ENCODE results near the gene TBC1D2. TPM values are rescaled to one million over a fixed set of nuclear protein-coding genes. Genes with fewer than 3 reads are reported as not detected.

Gene TBC1D2
- total and polyA plus RNA-seq, 8 donors, result 14.4 to 107 (median 21.0) TPM

DNA sequence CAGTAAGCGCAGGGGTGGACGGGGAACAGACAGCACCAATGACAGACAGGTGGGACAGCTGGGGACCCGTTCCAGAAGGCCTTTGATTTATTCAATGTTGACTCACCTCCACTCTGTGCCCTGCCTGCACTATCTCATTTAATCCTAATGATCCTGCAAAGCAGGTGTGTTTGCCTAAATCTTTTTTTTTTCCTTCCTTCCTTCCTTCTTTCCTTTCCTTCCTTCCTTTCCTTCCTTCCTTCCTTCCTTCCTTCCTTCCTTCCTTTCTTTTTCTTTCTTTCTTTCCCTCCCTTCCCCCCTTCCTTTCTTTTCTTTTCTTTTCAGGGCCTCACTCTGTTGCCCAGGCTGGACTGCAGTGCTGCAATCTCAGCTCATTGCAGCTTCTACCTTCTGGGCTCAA lies 45.9 kb downstream of the TBC1D2 start:
- ATAC-seq (no peak), DNase-seq (no peak)
- Histone ChIP-seq H3K36me3 (peaks cover 0 to 90% of the 10 kb centered on the region in 2 donors), H3K9me3 (no peaks in the 10 kb centered on the region), H3K4me3 (no peak overlapping the region), H3K27ac (no peak overlapping the region), H3K27me3 (no peaks in the 10 kb centered on the region), H3K4me1 (peaks cover 0 to 9% of the 10 kb centered on the region in 2 donors)
- intact Hi-C loops (cut with DNase I), result loop anchor here in 1 of 2 donors (5.0 kb wide), 1 partner anchor 53 kb away; no protein-coding TSS in a partner anchor
- TF ChIP-seq, protein P1, sequence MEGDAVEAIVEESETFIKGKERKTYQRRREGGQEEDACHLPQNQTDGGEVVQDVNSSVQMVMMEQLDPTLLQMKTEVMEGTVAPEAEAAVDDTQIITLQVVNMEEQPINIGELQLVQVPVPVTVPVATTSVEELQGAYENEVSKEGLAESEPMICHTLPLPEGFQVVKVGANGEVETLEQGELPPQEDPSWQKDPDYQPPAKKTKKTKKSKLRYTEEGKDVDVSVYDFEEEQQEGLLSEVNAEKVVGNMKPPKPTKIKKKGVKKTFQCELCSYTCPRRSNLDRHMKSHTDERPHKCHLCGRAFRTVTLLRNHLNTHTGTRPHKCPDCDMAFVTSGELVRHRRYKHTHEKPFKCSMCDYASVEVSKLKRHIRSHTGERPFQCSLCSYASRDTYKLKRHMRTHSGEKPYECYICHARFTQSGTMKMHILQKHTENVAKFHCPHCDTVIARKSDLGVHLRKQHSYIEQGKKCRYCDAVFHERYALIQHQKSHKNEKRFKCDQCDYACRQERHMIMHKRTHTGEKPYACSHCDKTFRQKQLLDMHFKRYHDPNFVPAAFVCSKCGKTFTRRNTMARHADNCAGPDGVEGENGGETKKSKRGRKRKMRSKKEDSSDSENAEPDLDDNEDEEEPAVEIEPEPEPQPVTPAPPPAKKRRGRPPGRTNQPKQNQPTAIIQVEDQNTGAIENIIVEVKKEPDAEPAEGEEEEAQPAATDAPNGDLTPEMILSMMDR (IDR thresholded peaks at IDR 0.05), result no peak

DNA sequence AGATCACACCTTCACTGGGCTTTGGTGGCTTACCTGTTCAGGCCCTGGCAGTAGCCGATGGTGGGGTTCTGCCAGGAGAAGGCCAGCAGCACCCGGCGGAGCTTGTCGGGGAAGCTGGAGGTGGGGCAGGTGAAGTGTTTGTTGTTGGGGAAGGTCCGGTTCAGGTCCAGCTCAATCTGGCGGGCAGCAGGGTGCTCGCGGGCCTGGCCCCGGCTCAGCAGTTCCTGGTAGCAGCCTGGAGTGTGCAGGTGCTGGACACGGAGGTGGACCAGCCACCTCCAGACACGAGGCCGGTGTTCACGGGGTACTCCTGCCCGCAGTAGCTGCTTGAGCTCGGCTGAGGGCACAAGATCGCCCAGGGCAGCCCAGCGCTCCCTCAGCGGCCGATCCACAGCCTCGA lies 46.8 kb downstream of the TBC1D2 start:
- no peak overlapping the region for H3K27ac ChIP-seq
- intact Hi-C loops (cut with DNase I), result loop anchor here in 1 of 2 donors (5.0 kb wide), 1 partner anchor 54 kb away; no protein-coding TSS in a partner anchor
- no peaks in the 10 kb centered on the region for H3K27me3 ChIP-seq
- H3K9me3 ChIP-seq, result no peaks in the 10 kb centered on the region
- peaks cover 0 to 9% of the 10 kb centered on the region in 2 donors for H3K4me1 ChIP-seq
- TF ChIP-seq, protein P1 (IDR thresholded peaks at IDR 0.05), result no peak
- DNase-seq (peak in 1 of 4 donors; percentile 74), ATAC-seq (peak; percentile 53)
- H3K4me3 ChIP-seq, result no peak overlapping the region
- H3K36me3 ChIP-seq, result peaks cover 0 to 93% of the 10 kb centered on the region in 2 donors

DNA sequence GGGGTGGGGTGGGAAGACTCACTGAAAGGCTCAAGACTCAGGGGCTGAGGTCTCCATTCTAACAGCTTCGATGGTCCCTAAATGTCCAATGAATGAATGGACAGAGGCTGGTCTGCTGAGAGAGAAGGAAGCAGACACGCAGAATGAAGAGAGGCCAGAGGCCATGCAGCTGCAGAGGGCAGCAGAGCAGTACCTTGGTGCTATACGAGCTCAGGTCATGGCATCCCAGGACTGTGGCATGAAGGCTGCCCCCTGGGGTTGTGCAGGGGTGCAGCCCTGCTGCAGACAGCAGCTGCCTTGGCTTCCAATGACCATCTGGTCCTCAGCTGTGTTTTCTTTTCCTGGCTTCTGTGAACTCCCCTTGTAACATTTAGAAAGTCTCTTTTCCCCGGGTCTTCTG lies 47.8 kb downstream of the TBC1D2 start:
- H3K36me3 ChIP-seq, result peaks cover 0 to 93% of the 10 kb centered on the region in 2 donors
- intact Hi-C loops (cut with DNase I), result loop anchor here in 1 of 2 donors (5.0 kb wide), 1 partner anchor 55 kb away; no protein-coding TSS in a partner anchor
- H3K27me3 ChIP-seq, result no peaks in the 10 kb centered on the region
- TF ChIP-seq, protein P1 (IDR thresholded peaks at IDR 0.05), result no peak
- no peak for DNase-seq
- no peak for ATAC-seq
- H3K4me1 ChIP-seq, result peaks cover 0 to 9% of the 10 kb centered on the region in 2 donors
- no peak overlapping the region for H3K27ac ChIP-seq
- no peaks in the 10 kb centered on the region for H3K9me3 ChIP-seq
- H3K4me3 ChIP-seq, result no peak overlapping the region

- DNase-seq (no peak), ATAC-seq (no peak)
- TF ChIP-seq, protein P1 (IDR thresholded peaks at IDR 0.05), result no peak
- intact Hi-C loops (cut with DNase I), result loop anchor here in 1 of 2 donors (5.0 kb wide), 1 partner anchor 56 kb away; no protein-coding TSS in a partner anchor
- H3K27ac ChIP-seq, result peak overlapping the region in 1 of 2 donors; percentile 7
- H3K36me3 ChIP-seq, result peaks cover 0 to 93% of the 10 kb centered on the region in 2 donors
- no peaks in the 10 kb centered on the region for H3K27me3 ChIP-seq
- H3K4me1 ChIP-seq, result peaks cover 0 to 9% of the 10 kb centered on the region in 2 donors
- no peak overlapping the region for H3K4me3 ChIP-seq
- H3K9me3 ChIP-seq, result no peaks in the 10 kb centered on the region
These were observed 48.7 kb downstream of the TBC1D2 start for GRCh38 chr9:98206754-98207153.

- H3K9me3 ChIP-seq, result no peaks in the 10 kb centered on the region
- TF ChIP-seq, protein P1 (IDR thresholded peaks at IDR 0.05), result no peak
- peaks cover 0 to 9% of the 10 kb centered on the region in 2 donors for H3K4me1 ChIP-seq
- intact Hi-C loops (cut with DNase I), result loop anchor here in 1 of 2 donors (5.0 kb wide), 1 partner anchor 58 kb away; no protein-coding TSS in a partner anchor
- H3K36me3 ChIP-seq, result peaks cover 0 to 93% of the 10 kb centered on the region in 2 donors
- no peak overlapping the region for H3K4me3 ChIP-seq
- DNase-seq (no peak), ATAC-seq (no peak)
- no peak overlapping the region for H3K27ac ChIP-seq
- H3K27me3 ChIP-seq, result no peaks in the 10 kb centered on the region
These were observed 50.8 kb downstream of the TBC1D2 start for GRCh38 chr9:98204692-98205091.

All from left lung (tissue), 10 donors.